Vagina (tissue), 2 donors: Measurements from ENCODE around the gene ABCA6.
"Not testable (repeated sequence)": the region's sequence is repeated elsewhere in the genome, so short reads cannot be mapped to it uniquely, and the experiment has no call there.

ENCODE experiments used
- CTCF ChIP-seq, 3 experiments: fragments of 450-650 bp in 2 of 3; fragments of 200-600 bp in 1 of 3; sonication (generic) in 1 of 3; IDR thresholded peaks; one replicate each; pipeline ENCODE4 v1.5.1; 2017 to 2019; ENCODE audit warnings: antibody characterized with exemption in 3 of 3, mild to moderate bottlenecking in 2 of 3, moderate library complexity in 2 of 3
- POLR2A ChIP-seq, 2 donors: fragments of 450-650 bp; IDR thresholded peaks; one replicate each; pipeline ENCODE4 v1.6.1; 2017; ENCODE audit warnings: antibody characterized with exemption in 2 of 2, mild to moderate bottlenecking in 2 of 2, moderate library complexity in 2 of 2
- POLR2AphosphoS5 ChIP-seq, 2 donors: sonication (generic); formaldehyde crosslinking; IDR thresholded peaks; one replicate each; pipeline ENCODE4 v1.9.0; 2017; ENCODE audit warnings: antibody characterized with exemption in 2 of 2, mild to moderate bottlenecking in 2 of 2, low read depth in 1 of 2; ENCODE audit not compliant: insufficient read depth in 1 of 2

DNA sequence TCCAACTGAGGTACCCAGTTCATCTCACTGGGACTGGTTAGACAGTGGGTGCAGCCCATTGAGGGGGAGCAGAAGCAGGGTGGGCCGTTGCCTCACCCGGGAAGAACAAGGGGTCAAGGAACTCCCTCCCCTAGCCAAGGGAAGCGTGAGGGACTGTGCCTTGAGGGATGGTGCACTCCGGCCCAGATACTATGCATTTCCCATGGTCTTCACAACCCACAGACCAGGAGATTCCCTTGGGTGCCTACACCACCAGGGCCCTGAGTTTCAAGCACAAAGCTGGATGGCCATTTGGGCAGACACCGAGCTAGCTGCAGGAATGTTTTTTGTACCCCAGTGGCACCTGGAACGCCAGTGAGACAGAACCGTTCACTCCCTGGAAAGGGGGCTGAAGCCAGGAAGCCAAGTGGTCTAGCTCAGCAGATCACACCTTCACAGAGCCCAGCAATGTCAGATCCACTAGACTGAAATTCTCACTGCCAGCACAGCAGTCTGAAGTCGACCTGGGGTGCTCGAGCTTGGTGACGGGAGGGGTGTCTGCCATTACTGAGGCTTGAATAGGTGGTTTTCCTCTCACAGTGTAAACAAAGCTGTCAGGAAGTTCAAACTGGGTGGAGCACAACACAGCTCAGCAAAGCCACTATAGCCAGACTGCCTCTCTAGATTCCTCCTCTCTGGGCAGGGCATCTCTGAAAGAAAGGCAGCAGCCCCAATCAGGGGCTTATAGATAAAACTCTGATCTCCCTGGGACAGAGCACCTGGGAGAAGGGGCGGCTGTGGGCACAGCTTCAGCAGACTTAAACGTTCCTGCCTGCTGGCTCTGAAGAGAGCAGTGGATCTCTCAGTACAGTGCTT is 71.1 kb downstream of the ABCA6 start:
- TF ChIP-seq POLR2A (IDR thresholded peaks at IDR 0.05); CTCF (IDR thresholded peaks at IDR 0.05); POLR2AphosphoS5 (IDR thresholded peaks at IDR 0.05; ENCODE audit: insufficient read depth in 1 of 2, low read depth in 1 of 2): not testable (repeated sequence)
